Gastroesophageal sphincter (tissue), 3 donors: Measurements from ENCODE around the gene CDCP2.

Source experiments
- POLR2AphosphoS5 ChIP-seq: sonication (generic); formaldehyde crosslinking; IDR thresholded peaks from one replicate; pipeline ENCODE4 v1.6.1; 2017; ENCODE audit warnings: antibody characterized with exemption
- TF ChIP-seq, protein P1 (sequence below), 4 experiments: fragments of 200-600 bp in 2 of 4; fragments of 450-650 bp in 2 of 4; sonication (generic) in 1 of 4; IDR thresholded peaks; one replicate each; pipeline ENCODE4 v1.5.1; 2017 to 2019; ENCODE audit warnings: antibody characterized with exemption in 4 of 4, mild to moderate bottlenecking in 2 of 4, moderate library complexity in 2 of 4

DNA sequence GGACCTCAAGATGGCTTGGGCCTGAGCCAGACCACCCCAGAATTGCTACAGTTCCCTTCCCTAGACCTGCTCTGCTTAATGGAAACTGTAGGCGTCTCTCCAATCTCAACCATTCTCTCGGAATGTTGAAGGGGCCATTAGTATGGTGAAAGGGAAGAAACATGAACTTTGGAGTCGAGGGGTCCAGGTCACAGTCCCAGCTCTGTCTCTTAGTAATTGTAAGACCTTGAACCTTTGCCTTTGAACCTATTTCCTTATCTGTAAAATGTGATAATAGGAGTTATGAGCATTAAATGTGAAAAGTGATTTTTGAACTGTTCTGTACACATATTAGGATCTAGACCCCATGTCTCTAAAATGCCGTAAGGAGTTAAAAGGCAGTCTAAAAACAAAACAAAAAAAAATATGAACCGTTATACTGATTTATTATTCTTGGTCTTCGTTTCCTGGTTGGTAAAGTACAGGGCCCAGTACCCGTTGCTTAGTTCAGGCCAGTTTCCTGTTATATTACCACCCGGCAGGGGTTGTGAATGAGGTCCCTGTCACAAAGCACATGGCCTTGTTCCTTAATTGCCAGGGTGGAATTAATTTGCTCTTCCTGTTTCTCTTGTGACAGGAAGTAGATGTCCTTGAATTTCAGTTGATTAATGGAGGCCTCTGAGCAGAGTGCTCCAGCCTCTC is 57.1 kb downstream of the CDCP2 start:
- no peak for TF ChIP-seq POLR2AphosphoS5
- TF ChIP-seq, protein P1, sequence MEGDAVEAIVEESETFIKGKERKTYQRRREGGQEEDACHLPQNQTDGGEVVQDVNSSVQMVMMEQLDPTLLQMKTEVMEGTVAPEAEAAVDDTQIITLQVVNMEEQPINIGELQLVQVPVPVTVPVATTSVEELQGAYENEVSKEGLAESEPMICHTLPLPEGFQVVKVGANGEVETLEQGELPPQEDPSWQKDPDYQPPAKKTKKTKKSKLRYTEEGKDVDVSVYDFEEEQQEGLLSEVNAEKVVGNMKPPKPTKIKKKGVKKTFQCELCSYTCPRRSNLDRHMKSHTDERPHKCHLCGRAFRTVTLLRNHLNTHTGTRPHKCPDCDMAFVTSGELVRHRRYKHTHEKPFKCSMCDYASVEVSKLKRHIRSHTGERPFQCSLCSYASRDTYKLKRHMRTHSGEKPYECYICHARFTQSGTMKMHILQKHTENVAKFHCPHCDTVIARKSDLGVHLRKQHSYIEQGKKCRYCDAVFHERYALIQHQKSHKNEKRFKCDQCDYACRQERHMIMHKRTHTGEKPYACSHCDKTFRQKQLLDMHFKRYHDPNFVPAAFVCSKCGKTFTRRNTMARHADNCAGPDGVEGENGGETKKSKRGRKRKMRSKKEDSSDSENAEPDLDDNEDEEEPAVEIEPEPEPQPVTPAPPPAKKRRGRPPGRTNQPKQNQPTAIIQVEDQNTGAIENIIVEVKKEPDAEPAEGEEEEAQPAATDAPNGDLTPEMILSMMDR (IDR thresholded peaks at IDR 0.05) = no peak
